IMR-90 (cell line): ENCODE results near the gene RGL4. TPM values are rescaled to one million over a fixed set of nuclear protein-coding genes. Genes with fewer than 3 reads are reported as not detected.

ENCODE experiments used
- ATAC-seq: fragments of 200-7000 bp; cut with Tn5 transposase; 2 replicates; pipeline ENCODE4 v1.9.1; 2020; ENCODE audit warnings: low read depth, mild to moderate bottlenecking, moderate library complexity
- BruUV-seq: library from RNA; stranded (reverse); fragments of 400-500 nt; replicated peaks from 2 replicates; lab custom pipeline; 2021; lab: Mats Ljungman, UMichigan
- CTCF ChIA-PET: fragments of 300-600 bp; formaldehyde crosslinking; extraction: SDS; loops from one replicate; lab custom pipeline; 2021; ENCODE audit warnings: antibody characterized with exemption; lab: Yijun Ruan, JAX
- POLR2A ChIA-PET: fragments of 300-600 bp; sonication (Branson Sonifier 250); formaldehyde crosslinking; loops from one replicate; lab custom pipeline; 2022; ENCODE audit warnings: antibody characterized with exemption; ENCODE audit not compliant: unreplicated experiment; lab: Charles Lee
- DNase-seq: peaks from one replicate; pipeline ENCODE4 v3.0.0; 2013
- H2AFZ ChIP-seq: replicated peaks from 2 replicates; pipeline ENCODE3; 2013; ENCODE audit warnings: low read length, mild to moderate bottlenecking; ENCODE audit not compliant: poor library complexity
- H2AK5ac ChIP-seq: 2 replicates; pipeline ENCODE4 v1.6.1; 2013; ENCODE audit warnings: low read depth, low read length, inconsistent platforms
- H2AK9ac ChIP-seq: replicated peaks from 2 replicates; pipeline ENCODE3; 2013; ENCODE audit warnings: mild to moderate bottlenecking, low read depth, low read length, moderate library complexity; ENCODE audit not compliant: poor library complexity
- H2BK120ac ChIP-seq: 2 replicates; pipeline ENCODE4 v1.6.1; 2013; ENCODE audit warnings: low read depth, low read length, inconsistent platforms
- H2BK15ac ChIP-seq: 3 replicates; pipeline ENCODE4 v1.6.1; 2013; ENCODE audit warnings: low read depth, low read length, inconsistent platforms
- H2BK20ac ChIP-seq: 2 replicates; pipeline ENCODE4 v1.6.1; 2013; ENCODE audit warnings: low read depth, mild to moderate bottlenecking, inconsistent platforms, low read length, moderate library complexity
- H2BK5ac ChIP-seq: 2 replicates; pipeline ENCODE4 v1.6.1; 2013; ENCODE audit warnings: mild to moderate bottlenecking, low read depth, low read length, inconsistent platforms; ENCODE audit not compliant: poor library complexity, severe bottlenecking
- H3K14ac ChIP-seq: replicated peaks from 2 replicates; pipeline ENCODE4 v1.6.1; 2013; ENCODE audit warnings: low read depth, low read length, inconsistent platforms
- H3K18ac ChIP-seq: 2 replicates; pipeline ENCODE4 v1.6.1; 2013; ENCODE audit warnings: low read depth, low read length, control low read depth
- H3K23ac ChIP-seq: 2 replicates; pipeline ENCODE4 v1.6.1; 2013; ENCODE audit warnings: low read depth, low read length, inconsistent platforms
- H3K27ac ChIP-seq: 2 replicates; pipeline ENCODE4 v1.5.1; 2013; ENCODE audit warnings: mild to moderate bottlenecking, control low read depth, low read length; ENCODE audit not compliant: insufficient read depth
- H3K27me3 ChIP-seq: 2 replicates; pipeline ENCODE4 v1.6.1; 2013; ENCODE audit warnings: low read length; ENCODE audit not compliant: control insufficient read depth, insufficient read depth
- H3K36me3 ChIP-seq: 2 replicates; pipeline ENCODE4 v1.6.1; 2013; ENCODE audit warnings: low read length, mixed read lengths; ENCODE audit not compliant: control insufficient read depth, insufficient read depth
- H3K4ac ChIP-seq: 2 replicates; pipeline ENCODE4 v1.6.1; 2013; ENCODE audit warnings: low read depth, low read length, inconsistent platforms
- H3K4me1 ChIP-seq: 2 replicates; pipeline ENCODE4 v1.6.1; 2013; ENCODE audit warnings: low read length, mixed read lengths; ENCODE audit not compliant: control insufficient read depth, insufficient read depth
- H3K4me2 ChIP-seq: 2 replicates; pipeline ENCODE4 v1.6.1; 2013; ENCODE audit warnings: low read depth, mild to moderate bottlenecking, control low read depth, low read length, moderate library complexity
- H3K4me3 ChIP-seq: 2 replicates; pipeline ENCODE4 v1.5.1; 2013; ENCODE audit warnings: low read depth, mild to moderate bottlenecking, control low read depth, low read length, moderate library complexity; ENCODE audit not compliant: insufficient read depth
- H3K56ac ChIP-seq: 2 replicates; pipeline ENCODE4 v1.6.1; 2013; ENCODE audit warnings: low read length, inconsistent platforms; ENCODE audit not compliant: insufficient read depth; ENCODE audit errors: extremely low read depth
- H3K79me1 ChIP-seq, 2 experiments: 2 replicates each; pipeline ENCODE4 v1.6.1; 2013; ENCODE audit warnings: low read length in 2 of 2, inconsistent platforms in 1 of 2, low read depth in 1 of 2
- H3K9ac ChIP-seq: 2 replicates; pipeline ENCODE4 v1.6.1; 2013; ENCODE audit warnings: low read depth, low read length, control low read depth
- H3K9me1 ChIP-seq: 2 replicates; pipeline ENCODE4 v1.6.1; 2013; ENCODE audit warnings: low read length, inconsistent platforms; ENCODE audit not compliant: insufficient read depth
- H3K9me3 ChIP-seq: 2 replicates; pipeline ENCODE4 v1.6.1; 2013; ENCODE audit warnings: low read length; ENCODE audit not compliant: control insufficient read depth, insufficient read depth
- H4K20me1 ChIP-seq: 2 replicates; pipeline ENCODE4 v1.6.1; 2013; ENCODE audit warnings: low read length, inconsistent platforms; ENCODE audit not compliant: insufficient read depth
- H4K5ac ChIP-seq: 2 replicates; pipeline ENCODE4 v1.6.1; 2013; ENCODE audit warnings: mild to moderate bottlenecking, low read depth, low read length, control low read depth
- H4K8ac ChIP-seq, 2 experiments: 2 replicates each; pipeline ENCODE4 v1.6.1; 2013; ENCODE audit warnings: low read depth in 2 of 2, low read length in 2 of 2, control low read depth in 1 of 2, inconsistent platforms in 1 of 2
- H4K91ac ChIP-seq: 2 replicates; pipeline ENCODE4 v1.6.1; 2013; ENCODE audit warnings: low read depth, low read length, inconsistent platforms; ENCODE audit not compliant: insufficient read depth
- BHLHE40 ChIP-seq: fragments of 150-350 bp; IDR thresholded peaks from 2 replicates; pipeline ENCODE4 v1.6.1; 2016; ENCODE audit warnings: mild to moderate bottlenecking, low read depth, low read length
- ELK1 ChIP-seq: fragments of 150-350 bp; IDR thresholded peaks from 2 replicates; pipeline ENCODE4 v1.6.1; 2016; ENCODE audit warnings: low read depth, mild to moderate bottlenecking, low read length, moderate library complexity, borderline replicate concordance
- FOS ChIP-seq: fragments of 150-350 bp; IDR thresholded peaks from 2 replicates; pipeline ENCODE4 v1.6.1; 2016; ENCODE audit warnings: low read depth, low read length
- MAFK ChIP-seq: IDR thresholded peaks from 2 replicates; pipeline ENCODE4 v1.6.1; 2012; ENCODE audit warnings: low read depth, low read length, improper control_type of control experiment
- MAZ ChIP-seq: IDR thresholded peaks from 2 replicates; pipeline ENCODE4 v1.6.1; 2012; ENCODE audit warnings: low read depth, mild to moderate bottlenecking, low read length, improper control_type of control experiment, moderate library complexity, borderline replicate concordance
- MXI1 ChIP-seq: IDR thresholded peaks from 2 replicates; pipeline ENCODE4 v1.6.1; 2012; ENCODE audit warnings: low read depth, mild to moderate bottlenecking, low read length, moderate library complexity, borderline replicate concordance
- RAD21 ChIP-seq: IDR thresholded peaks from 2 replicates; pipeline ENCODE4 v1.6.1; 2012; ENCODE audit warnings: low read length, improper control_type of control experiment
- RFX5 ChIP-seq: IDR thresholded peaks from 2 replicates; pipeline ENCODE4 v1.8.0; 2012; ENCODE audit warnings: low read depth, mild to moderate bottlenecking, low read length, moderate library complexity
- SMC3 ChIP-seq: fragments of 150-350 bp; IDR thresholded peaks from 2 replicates; pipeline ENCODE4 v1.6.1; 2016; ENCODE audit warnings: low read depth, mild to moderate bottlenecking, antibody characterized with exemption, low read length, moderate library complexity
- WGBS, 2 experiments: methylation state at CpG; one replicate each; pipeline versions ENCODE4 v1.1.5 to v1.1.7; 2013; ENCODE audit warnings: missing lambda C conversion rate in 2 of 2; ENCODE audit not compliant: insufficient read length in 1 of 2; ENCODE audit errors: extremely low coverage in 2 of 2; 5-methylcytosine and 5-hydroxymethylcytosine counted together
- dilution Hi-C: fragments of 300-500 bp; cut with HindIII; formaldehyde crosslinking; loops from one replicate; pipeline ENCODE4 v1.14.3; 2018; ENCODE audit warnings: low sequenced_read_pairs; ENCODE audit not compliant: unreplicated experiment
- in situ Hi-C: fragments of 300-500 bp; cut with MboI; formaldehyde crosslinking; loops from 3 replicates; pipeline ENCODE4 v1.14.3; 2019; ENCODE audit warnings: low sequenced_read_pairs, inconsistent platforms, mixed read lengths
- intact Hi-C: fragments of 100-400 bp; cut with micrococcal nuclease; formaldehyde crosslinking; loops from 2 replicates; pipeline ENCODE4 v1.10.0; 2022
- polyA plus RNA-seq, 3 experiments: library from polyadenylated mRNA; depleted of rRNA; stranded (reverse); fragments of >200 nt; gene quantifications; 2 replicates each; pipeline ENCODE4 v1.2.3, GENCODE V29; 2012; ENCODE audit warnings: low replicate concordance in 1 of 3
- total RNA-seq: library from RNA; depleted of rRNA; stranded (reverse); fragments of >200 nt; gene quantifications from 2 replicates; pipeline ENCODE4 v1.2.3, GENCODE V29; 2012
- TF ChIP-seq, protein P1 (sequence below): conservative IDR thresholded peaks from 2 replicates; pipeline ENCODE4 v1.5.1; 2012; ENCODE audit warnings: mild to moderate bottlenecking, low read depth, low read length, improper control_type of control experiment

Gene RGL4
- total and polyA plus RNA-seq, 2 of the 4 experiments (the other 2 are of a cell fraction): not detected

DNA sequence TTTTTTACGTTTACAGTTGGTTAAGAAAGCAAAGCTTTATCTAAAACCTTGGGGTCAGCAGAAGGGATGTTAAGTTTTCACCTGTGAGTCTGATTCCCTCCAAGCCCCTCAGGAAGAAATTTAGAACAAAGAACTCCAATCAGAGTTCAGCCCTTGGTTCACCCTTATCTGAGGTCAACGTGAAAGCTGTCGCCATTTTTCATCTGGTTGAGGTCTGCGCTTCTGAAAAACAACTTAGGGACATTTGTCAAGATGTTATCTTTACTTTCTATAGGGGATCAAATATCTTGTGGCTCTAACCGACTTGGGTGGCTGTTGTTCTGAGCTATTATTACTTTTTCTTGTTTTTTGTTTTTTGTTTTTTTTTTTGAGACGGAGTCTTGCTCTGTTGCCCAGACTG is 30.0 kb downstream of the RGL4 start:
- Histone ChIP-seq H2BK5ac (no peak overlapping the region), H3K27ac (no peak overlapping the region), H2AFZ (no peak overlapping the region), H3K4me3 (no peak overlapping the region), H4K91ac (no peak overlapping the region), H2BK15ac (no peak overlapping the region), H4K20me1 (no peaks in the 10 kb centered on the region), H3K9me3 (no peaks in the 10 kb centered on the region), H2AK5ac (no peak overlapping the region), H4K8ac (no peak overlapping the region), H3K9me1 (peaks cover 5% of the 10 kb centered on the region), H2BK20ac (no peak overlapping the region), H3K4me1 (0 out of 2 replicates have a peak, but pooled peaks cover 4% of the 10 kb centered on the region), H3K4ac (no peak overlapping the region), H2AK9ac (no peak overlapping the region), H3K14ac (no peak overlapping the region), H3K4me2 (no peak overlapping the region), H3K23ac (no peak overlapping the region), H3K36me3 (no peaks in the 10 kb centered on the region), H3K56ac (no peak overlapping the region), H3K18ac (no peak overlapping the region), H3K9ac (no peak overlapping the region), H3K79me1 (peaks cover 8 to 12% of the 10 kb centered on the region in 2 experiments), H4K5ac (no peak overlapping the region), H2BK120ac (no peak overlapping the region), H3K27me3 (no peaks in the 10 kb centered on the region)
- ChIA-PET POLR2A (no interaction called here), CTCF (no interaction called here)
- TF ChIP-seq FOS (no peak), ELK1 (no peak), MAFK (no peak), MXI1 (no peak), SMC3 (no peak), RFX5 (no peak), MAZ (no peak), BHLHE40 (no peak), RAD21 (no peak)
- TF ChIP-seq, protein P1, sequence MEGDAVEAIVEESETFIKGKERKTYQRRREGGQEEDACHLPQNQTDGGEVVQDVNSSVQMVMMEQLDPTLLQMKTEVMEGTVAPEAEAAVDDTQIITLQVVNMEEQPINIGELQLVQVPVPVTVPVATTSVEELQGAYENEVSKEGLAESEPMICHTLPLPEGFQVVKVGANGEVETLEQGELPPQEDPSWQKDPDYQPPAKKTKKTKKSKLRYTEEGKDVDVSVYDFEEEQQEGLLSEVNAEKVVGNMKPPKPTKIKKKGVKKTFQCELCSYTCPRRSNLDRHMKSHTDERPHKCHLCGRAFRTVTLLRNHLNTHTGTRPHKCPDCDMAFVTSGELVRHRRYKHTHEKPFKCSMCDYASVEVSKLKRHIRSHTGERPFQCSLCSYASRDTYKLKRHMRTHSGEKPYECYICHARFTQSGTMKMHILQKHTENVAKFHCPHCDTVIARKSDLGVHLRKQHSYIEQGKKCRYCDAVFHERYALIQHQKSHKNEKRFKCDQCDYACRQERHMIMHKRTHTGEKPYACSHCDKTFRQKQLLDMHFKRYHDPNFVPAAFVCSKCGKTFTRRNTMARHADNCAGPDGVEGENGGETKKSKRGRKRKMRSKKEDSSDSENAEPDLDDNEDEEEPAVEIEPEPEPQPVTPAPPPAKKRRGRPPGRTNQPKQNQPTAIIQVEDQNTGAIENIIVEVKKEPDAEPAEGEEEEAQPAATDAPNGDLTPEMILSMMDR: no peak
- in situ Hi-C loops: no loop called here
- intact Hi-C loops: no loop called here
- 60% methylated on average over 1 of the region's 6 CpGs; no CpG with 5 or more reads in 1 of the 2 experiments for WGBS, 2 experiments
- dilution Hi-C loops: no loop called here
- ATAC-seq (no peak), DNase-seq (no peak)
- no TSS peak for BruUV-seq
